ENCODE data around the gene SLC2A13. TPM values are rescaled to one million over a fixed set of nuclear protein-coding genes. Genes with fewer than 3 reads are reported as not detected.

The SLC2A13 gene
- total RNA-seq, 1 experiment from 2014 or later: 15.3 TPM

- no peak for ATAC-seq
- peaks cover 34% of the 10 kb centered on the region for H3K9me3 Mint-ChIP-seq
- H3K4me1 Mint-ChIP-seq: no peaks in the 10 kb centered on the region
- H3K36me3 Mint-ChIP-seq: peaks cover 16% of the 10 kb centered on the region
- H3K27me3 Mint-ChIP-seq (ENCODE audit: low read depth): no peaks in the 10 kb centered on the region
- ChIA-PET POLR2A (no interaction called here), CTCF (no interaction called here)
- no peak for DNase-seq (ENCODE audit: low spot score)
- no peak overlapping the region for H3K27ac Mint-ChIP-seq
- no peak overlapping the region for H3K4me3 Mint-ChIP-seq
- TF ChIP-seq NFE2L1 (CRISPR knock-in tag; IDR thresholded peaks at IDR 0.05): no peak
- TF ChIP-seq ZNF423 (CRISPR knock-in tag; IDR thresholded peaks at IDR 0.05): no peak
- TF ChIP-seq ZNF281 (CRISPR knock-in tag; IDR thresholded peaks at IDR 0.05): no peak
- TF ChIP-seq ZNF317 (CRISPR knock-in tag; IDR thresholded peaks at IDR 0.05; ENCODE audit: borderline replicate concordance, low read depth): no peak
- TF ChIP-seq FOXP4 (CRISPR knock-in tag; IDR thresholded peaks at IDR 0.05): no peak
- no peak for TF ChIP-seq USF1 (CRISPR knock-in tag; IDR thresholded peaks at IDR 0.05)
- no peak for TF ChIP-seq TCF7 (CRISPR knock-in tag; IDR thresholded peaks at IDR 0.05; ENCODE audit: low read depth)
- no peak for TF ChIP-seq GRHL2 (CRISPR knock-in tag; IDR thresholded peaks at IDR 0.05; ENCODE audit: insufficient replicate concordance, severe bottlenecking)
- no peak for TF ChIP-seq NR2C2 (CRISPR knock-in tag; IDR thresholded peaks at IDR 0.05)
- TF ChIP-seq PREB (CRISPR knock-in tag; IDR thresholded peaks at IDR 0.05; ENCODE audit: borderline replicate concordance): no peak
- no peak for TF ChIP-seq STAT6 (CRISPR knock-in tag; conservative IDR thresholded peaks at IDR 0.05; ENCODE audit: low read depth)
These were observed 21.5 kb upstream of the SLC2A13 start for GRCh38 chr12:40127408-40127807.

GRCh38 chr12:40123496-40123895 is 17.6 kb upstream of the SLC2A13 start:
- DNase-seq (ENCODE audit: low spot score): no peak
- ChIA-PET CTCF (interaction anchor here (0.6 kb wide), 1 partner anchor 22 kb away, joined by 3 read pairs; no protein-coding TSS in a partner anchor), POLR2A (no interaction called here)
- Mint-ChIP-seq H3K4me1 (no peaks in the 10 kb centered on the region), H3K9me3 (peaks cover 7% of the 10 kb centered on the region), H3K36me3 (peaks cover 5% of the 10 kb centered on the region), H3K4me3 (no peak overlapping the region), H3K27ac (no peak overlapping the region), H3K27me3 (ENCODE audit: low read depth) (no peaks in the 10 kb centered on the region)
- ATAC-seq: no peak
- TF ChIP-seq ZBTB21 (CRISPR knock-in tag; IDR thresholded peaks at IDR 0.05; ENCODE audit: borderline replicate concordance) (no peak), MAX (CRISPR knock-in tag; IDR thresholded peaks at IDR 0.05) (no peak), ARID4B (CRISPR knock-in tag; IDR thresholded peaks at IDR 0.05; ENCODE audit: borderline replicate concordance) (no peak), ZNF416 (CRISPR knock-in tag; IDR thresholded peaks at IDR 0.05) (no peak)
